Omental fat pad (tissue), 4 donors: Measurements from ENCODE around the gene CLPTM1. TPM values are rescaled to one million over a fixed set of nuclear protein-coding genes. Genes with fewer than 3 reads are reported as not detected.
"Not testable (repeated sequence)": the region's sequence is repeated elsewhere in the genome, so short reads cannot be mapped to it uniquely, and the experiment has no call there.

Experiments
- ATAC-seq: fragments of 150-250 bp; one replicate; pipeline ENCODE4 v1.9.1; 2016; ENCODE audit warnings: mild to moderate bottlenecking, moderate library complexity; ENCODE audit not compliant: low FRiP score
- DNase-seq: peaks from one replicate; pipeline ENCODE4 v3.0.0-alpha.2; 2019; ENCODE audit warnings: low spot score
- total RNA-seq, 4 donors: library from RNA; depleted of rRNA; stranded (reverse); fragments of >200 nt; gene quantifications; one replicate each; pipeline ENCODE4 v1.1.0, GENCODE V29; 2016
- TF ChIP-seq, protein P1 (sequence below), 3 donors: fragments of 450-650 bp; IDR thresholded peaks; one replicate each; pipeline ENCODE4 v1.5.1; 2016 to 2017; ENCODE audit warnings: antibody characterized with exemption in 3 of 3, mild to moderate bottlenecking in 3 of 3, moderate library complexity in 2 of 3

CLPTM1 gene
- total RNA-seq, 4 donors from 2014 or later = 58.8 to 77.5 (median 70.2) TPM

GRCh38 chr19:44992336-44993163 lies 37.4 kb downstream of the CLPTM1 start:
- TF ChIP-seq, protein P1, sequence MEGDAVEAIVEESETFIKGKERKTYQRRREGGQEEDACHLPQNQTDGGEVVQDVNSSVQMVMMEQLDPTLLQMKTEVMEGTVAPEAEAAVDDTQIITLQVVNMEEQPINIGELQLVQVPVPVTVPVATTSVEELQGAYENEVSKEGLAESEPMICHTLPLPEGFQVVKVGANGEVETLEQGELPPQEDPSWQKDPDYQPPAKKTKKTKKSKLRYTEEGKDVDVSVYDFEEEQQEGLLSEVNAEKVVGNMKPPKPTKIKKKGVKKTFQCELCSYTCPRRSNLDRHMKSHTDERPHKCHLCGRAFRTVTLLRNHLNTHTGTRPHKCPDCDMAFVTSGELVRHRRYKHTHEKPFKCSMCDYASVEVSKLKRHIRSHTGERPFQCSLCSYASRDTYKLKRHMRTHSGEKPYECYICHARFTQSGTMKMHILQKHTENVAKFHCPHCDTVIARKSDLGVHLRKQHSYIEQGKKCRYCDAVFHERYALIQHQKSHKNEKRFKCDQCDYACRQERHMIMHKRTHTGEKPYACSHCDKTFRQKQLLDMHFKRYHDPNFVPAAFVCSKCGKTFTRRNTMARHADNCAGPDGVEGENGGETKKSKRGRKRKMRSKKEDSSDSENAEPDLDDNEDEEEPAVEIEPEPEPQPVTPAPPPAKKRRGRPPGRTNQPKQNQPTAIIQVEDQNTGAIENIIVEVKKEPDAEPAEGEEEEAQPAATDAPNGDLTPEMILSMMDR (IDR thresholded peaks at IDR 0.05) = no peak

DNA sequence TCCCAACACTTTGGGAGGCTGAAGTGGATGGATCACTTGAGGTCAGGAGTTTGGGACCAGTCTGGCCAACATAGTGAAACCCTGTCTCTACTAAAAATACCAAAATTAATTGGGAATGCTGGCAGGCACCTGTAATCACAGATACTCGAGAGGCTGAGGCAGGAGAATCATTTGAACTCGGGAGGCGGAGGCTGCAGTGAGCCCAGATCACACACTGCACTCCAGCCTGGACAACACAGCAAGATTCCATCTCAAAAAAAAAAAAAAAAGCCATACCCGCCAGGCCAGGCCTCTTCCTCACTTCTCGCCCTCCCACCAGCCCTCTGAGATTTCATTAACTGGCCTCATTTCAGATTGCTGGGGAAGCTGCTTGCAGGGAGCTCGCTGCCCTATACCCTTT lies 38.3 kb downstream of the CLPTM1 start:
- TF ChIP-seq, protein P1 (IDR thresholded peaks at IDR 0.05) = no peak
- ATAC-seq (no peak), DNase-seq (no peak)

More at GRCh38 chr19:44992336-44993163, 37.4 kb downstream of the CLPTM1 start:
- DNase-seq (no peak), ATAC-seq (no peak)

DNA sequence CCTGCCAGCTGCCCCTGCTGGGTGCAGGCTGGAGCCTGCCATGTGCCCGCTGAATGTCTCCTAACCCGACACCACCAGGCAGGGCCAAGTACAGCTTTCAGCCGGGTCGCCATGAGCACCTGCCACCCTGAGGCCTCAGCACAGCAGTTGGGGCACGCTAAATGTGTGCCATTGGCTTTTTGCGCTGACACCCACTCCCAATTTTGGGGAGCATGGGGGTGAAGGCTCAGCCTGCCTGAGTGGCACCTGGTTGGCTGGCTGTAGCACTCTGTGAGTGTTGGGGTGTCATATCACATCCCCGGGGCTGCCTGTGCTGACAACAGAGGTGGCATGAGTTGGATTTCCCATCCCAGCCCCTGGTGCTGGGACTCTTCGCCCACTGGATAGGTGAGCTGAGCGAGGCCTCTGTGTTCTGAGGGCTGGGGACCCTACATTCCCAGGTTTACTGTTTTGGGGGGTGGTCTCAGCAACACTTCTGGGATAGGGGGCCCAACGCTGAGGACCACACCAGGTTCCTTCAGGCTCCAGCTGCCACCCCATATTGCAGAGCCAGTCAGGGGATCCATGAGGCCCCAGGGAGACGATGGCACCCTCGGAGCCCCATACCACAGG lies 38.9 kb downstream of the CLPTM1 start:
- TF ChIP-seq, protein P1 (IDR thresholded peaks at IDR 0.05) = no peak
- DNase-seq = no peak
- ATAC-seq = no peak

DNA sequence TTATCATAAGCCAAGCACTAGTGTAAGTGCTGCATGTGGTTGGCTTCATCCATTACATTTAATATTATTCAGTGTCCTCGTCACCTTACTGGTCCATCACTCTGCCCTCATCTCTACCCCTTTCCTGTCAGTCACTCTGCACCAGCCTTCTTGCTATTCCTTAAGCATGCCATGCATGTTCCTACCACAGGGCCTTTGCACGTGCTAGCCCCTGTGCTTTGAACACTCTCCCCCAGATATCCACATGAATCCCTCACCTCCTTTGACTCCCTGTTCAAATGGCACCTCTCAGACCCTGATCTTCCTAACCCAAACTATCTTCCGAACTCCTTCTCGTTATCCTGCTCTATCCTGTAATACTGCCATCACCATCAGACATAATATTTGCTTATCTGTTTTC lies 42.8 kb downstream of the CLPTM1 start:
- DNase-seq (no peak), ATAC-seq (no peak)
- TF ChIP-seq, protein P1 (IDR thresholded peaks at IDR 0.05) = no peak

- not testable (repeated sequence) for DNase-seq, ATAC-seq
These were observed 44.1 kb downstream of the CLPTM1 start for GRCh38 chr19:44999131-44999925.

GRCh38 chr19:45000665-45001064 lies 45.5 kb downstream of the CLPTM1 start:
- not testable (repeated sequence) for ATAC-seq, DNase-seq

- ATAC-seq (peak; percentile 82), DNase-seq (peak; percentile 95)
- TF ChIP-seq, protein P1 (IDR thresholded peaks at IDR 0.05) = no peak
These were observed 46.0 kb downstream of the CLPTM1 start, which contains the start of gene RELB for GRCh38 chr19:45001087-45001739. Gene RELB (plus strand): TSS chr19:45001464. CDS start chr19:45001580, 116 bp downstream.
